Testis (tissue), 2 donors: ENCODE data around the gene OR1N1.

Experiments used
- CTCF ChIP-seq, 3 experiments: fragments of 450-650 bp in 2 of 3; fragments of 200-600 bp in 1 of 3; sonication (generic) in 1 of 3; IDR thresholded peaks; one replicate each; pipeline ENCODE4 v1.5.1; 2016 to 2019; ENCODE audit warnings: antibody characterized with exemption in 3 of 3, mild to moderate bottlenecking in 2 of 3, moderate library complexity in 1 of 3
- POLR2A ChIP-seq: fragments of 450-650 bp; IDR thresholded peaks from one replicate; pipeline ENCODE4 v1.6.1; 2017; ENCODE audit warnings: antibody characterized with exemption, mild to moderate bottlenecking, moderate library complexity

GRCh38 chr9:122536134-122536533, 9.0 kb upstream of the OR1N1 start:
- TF ChIP-seq POLR2A (no peak), CTCF (IDR thresholded peaks at IDR 0.05) (no peak)
